Hepatocyte (in vitro differentiated cells): Measurements from ENCODE around the gene C1orf21. TPM values are rescaled to one million over a fixed set of nuclear protein-coding genes. Genes with fewer than 3 reads are reported as not detected.

Experiments used
- DNase-seq: peaks from one replicate; pipeline ENCODE4 v3.0.0-alpha.2; 2016; ENCODE audit warnings: low spot score
- H2AFZ ChIP-seq: fragments of 200-600 bp; sonication (generic); 2 replicates; pipeline ENCODE4 v1.6.0; 2016; ENCODE audit warnings: antibody characterized with exemption, mild to moderate bottlenecking
- H3K27ac ChIP-seq: fragments of 200-600 bp; sonication (generic); 2 replicates; pipeline ENCODE4 v1.5.1; 2016; ENCODE audit warnings: mild to moderate bottlenecking
- H3K27me3 ChIP-seq: fragments of 200-600 bp; sonication (generic); 2 replicates; pipeline ENCODE4 v1.6.1; 2016
- H3K36me3 ChIP-seq: fragments of 200-600 bp; sonication (generic); replicated peaks from 2 replicates; pipeline ENCODE4 v1.5.1; 2016; ENCODE audit warnings: low read depth; ENCODE audit not compliant: insufficient read depth
- H3K4me1 ChIP-seq: fragments of 200-600 bp; sonication (generic); 2 replicates; pipeline ENCODE4 v1.5.1; 2016; ENCODE audit warnings: mild to moderate bottlenecking, moderate library complexity; ENCODE audit not compliant: insufficient read depth
- H3K4me2 ChIP-seq: fragments of 200-600 bp; sonication (generic); 2 replicates; pipeline ENCODE4 v1.6.0; 2016
- H3K4me3 ChIP-seq: fragments of 200-600 bp; sonication (generic); 2 replicates; pipeline ENCODE4 v1.5.1; 2016; ENCODE audit warnings: mild to moderate bottlenecking
- H3K79me2 ChIP-seq: fragments of 200-600 bp; sonication (generic); 2 replicates; pipeline ENCODE4 v1.6.0; 2017; ENCODE audit warnings: mild to moderate bottlenecking
- H3K9me2 ChIP-seq: fragments of 200-600 bp; sonication (generic); replicated peaks from 2 replicates; pipeline ENCODE4 v1.6.0; 2017; ENCODE audit warnings: mild to moderate bottlenecking; ENCODE audit not compliant: insufficient read depth
- H3K9me3 ChIP-seq: fragments of 200-600 bp; sonication (generic); 2 replicates; pipeline ENCODE4 v1.5.1; 2016; ENCODE audit warnings: low read depth, mild to moderate bottlenecking
- H4K20me1 ChIP-seq: fragments of 200-600 bp; sonication (generic); 2 replicates; pipeline ENCODE4 v1.6.0; 2016; ENCODE audit warnings: mild to moderate bottlenecking; ENCODE audit not compliant: insufficient read depth, poor library complexity, severe bottlenecking
- CTCF ChIP-seq: fragments of 200-600 bp; sonication (generic); IDR thresholded peaks from 2 replicates; pipeline ENCODE4 v1.5.1; 2016; ENCODE audit warnings: antibody characterized with exemption, mild to moderate bottlenecking; ENCODE audit not compliant: poor library complexity
- EZH2 ChIP-seq: fragments of 200-600 bp; sonication (generic); IDR thresholded peaks from 2 replicates; pipeline ENCODE4 v1.6.1; 2016; ENCODE audit warnings: antibody characterized with exemption, mild to moderate bottlenecking, borderline replicate concordance
- EZH2phosphoT487 ChIP-seq: fragments of 200-600 bp; sonication (generic); IDR thresholded peaks from one replicate; pipeline ENCODE4 v1.6.1; 2018; ENCODE audit warnings: antibody characterized with exemption, mild to moderate bottlenecking, low read depth, moderate library complexity; ENCODE audit not compliant: unreplicated experiment, severe bottlenecking
- WGBS: methylation state at CpG from one replicate; pipeline ENCODE4 v1.1.6; 2016; ENCODE audit warnings: low lambda C conversion rate; ENCODE audit errors: missing lambda C conversion rate; 5-methylcytosine and 5-hydroxymethylcytosine counted together
- polyA plus RNA-seq: library from polyadenylated mRNA; unstranded; fragments of >200 nt; fragmentation: Nextera tagmentation; extraction: Ambion mirVana; gene quantifications from 2 replicates; pipeline ENCODE4 v1.2.1, GENCODE V29; 2016
- total RNA-seq: library from RNA; depleted of rRNA; stranded (reverse); fragments of >200 nt; gene quantifications from 2 replicates; pipeline ENCODE4 v1.2.3, GENCODE V29; 2014

Gene C1orf21
- total and polyA plus RNA-seq, 2 experiments from 2014 or later, result 26.9 to 37.9 TPM

GRCh38 chr1:184370850-184371249 is 16.0 kb upstream of the C1orf21 start:
- no peaks in the 10 kb centered on the region for H4K20me1 ChIP-seq
- no peaks in the 10 kb centered on the region for H3K4me1 ChIP-seq
- H3K27me3 ChIP-seq, result no peaks in the 10 kb centered on the region
- TF ChIP-seq EZH2, result no peak
- no peak for TF ChIP-seq EZH2phosphoT487
- no peak for TF ChIP-seq CTCF
- H3K27ac ChIP-seq, result no peak overlapping the region
- no peak for DNase-seq
- H2AFZ ChIP-seq, result no peak overlapping the region
- 77% methylated on average over 4 of the region's 4 CpGs for WGBS
- no peaks in the 10 kb centered on the region for H3K9me3 ChIP-seq
- no peak overlapping the region for H3K4me3 ChIP-seq
- no peaks in the 10 kb centered on the region for H3K36me3 ChIP-seq
- H3K4me2 ChIP-seq, result no peak overlapping the region
- H3K9me2 ChIP-seq, result no peaks in the 10 kb centered on the region
- H3K79me2 ChIP-seq, result no peaks in the 10 kb centered on the region

GRCh38 chr1:184373155-184373554 is 13.7 kb upstream of the C1orf21 start:
- Histone ChIP-seq H3K9me2 (no peaks in the 10 kb centered on the region), H4K20me1 (no peaks in the 10 kb centered on the region), H3K36me3 (no peaks in the 10 kb centered on the region), H3K9me3 (no peaks in the 10 kb centered on the region), H3K4me3 (no peak overlapping the region), H3K27ac (no peak overlapping the region), H3K4me1 (no peaks in the 10 kb centered on the region), H2AFZ (no peak overlapping the region), H3K27me3 (no peaks in the 10 kb centered on the region), H3K79me2 (no peaks in the 10 kb centered on the region), H3K4me2 (no peak overlapping the region)
- DNase-seq, result no peak
- no peak for TF ChIP-seq EZH2
- TF ChIP-seq CTCF, result no peak
- no peak for TF ChIP-seq EZH2phosphoT487
- WGBS, result 80% methylated on average over 4 of the region's 4 CpGs

GRCh38 chr1:184376369-184376768 is 10.5 kb upstream of the C1orf21 start:
- no peaks in the 10 kb centered on the region for H3K9me3 ChIP-seq
- WGBS, result 93% methylated on average over 5 of the region's 5 CpGs
- H3K27me3 ChIP-seq, result no peaks in the 10 kb centered on the region
- no peaks in the 10 kb centered on the region for H3K4me1 ChIP-seq
- H4K20me1 ChIP-seq, result no peaks in the 10 kb centered on the region
- no peak overlapping the region for H3K4me2 ChIP-seq
- no peaks in the 10 kb centered on the region for H3K36me3 ChIP-seq
- H3K27ac ChIP-seq, result no peak overlapping the region
- TF ChIP-seq CTCF (no peak), EZH2phosphoT487 (no peak), EZH2 (no peak)
- H2AFZ ChIP-seq, result no peak overlapping the region
- H3K79me2 ChIP-seq, result no peaks in the 10 kb centered on the region
- no peak for DNase-seq
- H3K9me2 ChIP-seq, result no peaks in the 10 kb centered on the region
- no peak overlapping the region for H3K4me3 ChIP-seq
